HUES48 (cell line): ENCODE data around the gene MYLIP.

ENCODE experiments used
- H3K27ac ChIP-seq: one replicate; pipeline ENCODE4 v1.7.0; 2013; ENCODE audit warnings: low read depth, low read length, inconsistent platforms
- H3K27me3 ChIP-seq: 2 replicates; pipeline ENCODE4 v1.6.1; 2013; ENCODE audit warnings: mild to moderate bottlenecking, low read length; ENCODE audit not compliant: control insufficient read depth, insufficient read depth
- H3K36me3 ChIP-seq: 2 replicates; pipeline ENCODE4 v1.6.1; 2013; ENCODE audit warnings: low read length; ENCODE audit not compliant: control insufficient read depth, insufficient read depth
- H3K4me1 ChIP-seq: 2 replicates; pipeline ENCODE4 v1.6.1; 2013; ENCODE audit warnings: mild to moderate bottlenecking, low read length; ENCODE audit not compliant: control insufficient read depth, insufficient read depth
- H3K4me3 ChIP-seq: 2 replicates; pipeline ENCODE4 v1.5.1; 2013; ENCODE audit warnings: mild to moderate bottlenecking, low read depth, low read length
- H3K9ac ChIP-seq: 2 replicates; pipeline ENCODE4 v1.6.1; 2013; ENCODE audit warnings: mild to moderate bottlenecking, low read depth, low read length, moderate library complexity
- H3K9me3 ChIP-seq: 2 replicates; pipeline ENCODE4 v1.6.1; 2013; ENCODE audit warnings: low read length; ENCODE audit not compliant: control insufficient read depth, insufficient read depth

The MYLIP gene

DNA sequence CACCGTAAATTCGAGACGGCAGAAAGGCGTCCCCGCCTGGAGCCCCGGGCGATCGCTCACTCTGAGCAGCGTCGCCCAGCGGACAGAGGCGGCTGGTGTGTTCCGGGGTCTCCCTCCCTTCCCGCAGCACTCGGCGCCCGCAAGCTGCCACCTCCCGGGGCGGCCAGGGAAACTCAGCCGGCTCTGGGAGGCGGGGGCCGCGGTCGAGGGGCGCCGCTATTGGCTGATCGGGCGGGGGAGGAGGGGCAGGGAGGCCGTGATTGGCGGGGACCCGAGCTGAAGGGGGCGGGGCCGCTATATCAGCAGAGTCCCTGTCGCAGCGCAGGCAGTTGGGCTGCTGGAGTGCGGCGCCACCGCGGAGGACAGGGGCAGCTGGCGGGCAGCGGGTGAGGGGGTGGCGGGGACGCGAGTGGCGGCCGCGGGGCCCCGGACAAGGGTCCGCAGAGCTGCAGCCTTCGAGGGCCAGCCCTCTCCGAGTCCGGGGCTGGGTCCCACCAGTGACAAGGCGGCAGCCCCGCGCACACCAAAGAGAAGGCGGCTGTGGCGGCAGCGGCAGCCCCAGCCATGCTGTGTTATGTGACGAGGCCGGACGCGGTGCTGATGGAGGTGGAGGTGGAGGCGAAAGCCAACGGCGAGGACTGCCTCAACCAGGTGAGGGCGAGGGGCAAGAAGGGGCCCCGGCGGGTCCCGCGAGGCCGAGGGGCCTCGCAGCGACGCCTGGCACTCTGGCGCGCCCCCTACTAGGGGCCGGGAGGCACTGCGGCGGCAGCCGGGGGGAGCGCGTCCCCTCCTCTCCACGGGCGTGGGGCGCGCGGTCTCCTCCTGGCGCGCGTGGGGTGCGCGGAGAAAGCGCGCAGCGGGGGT lies at the start of gene MYLIP:
Gene MYLIP, plus strand, starts transcription at position 328 of the 864 bp plus-strand sequence. Its CDS starts 237 bp downstream, at position 565.
- Histone ChIP-seq H3K4me1 (peaks cover 30% of the 10 kb centered on the region), H3K9ac (peak within 1 kb of the TSS; percentile 81), H3K27me3 (no peaks in the 10 kb centered on the region), H3K27ac (peak within 1 kb of the TSS; percentile 53), H3K36me3 (peaks cover 27% of the 10 kb centered on the region), H3K9me3 (no peaks in the 10 kb centered on the region), H3K4me3 (peak within 1 kb of the TSS; percentile 90)

DNA sequence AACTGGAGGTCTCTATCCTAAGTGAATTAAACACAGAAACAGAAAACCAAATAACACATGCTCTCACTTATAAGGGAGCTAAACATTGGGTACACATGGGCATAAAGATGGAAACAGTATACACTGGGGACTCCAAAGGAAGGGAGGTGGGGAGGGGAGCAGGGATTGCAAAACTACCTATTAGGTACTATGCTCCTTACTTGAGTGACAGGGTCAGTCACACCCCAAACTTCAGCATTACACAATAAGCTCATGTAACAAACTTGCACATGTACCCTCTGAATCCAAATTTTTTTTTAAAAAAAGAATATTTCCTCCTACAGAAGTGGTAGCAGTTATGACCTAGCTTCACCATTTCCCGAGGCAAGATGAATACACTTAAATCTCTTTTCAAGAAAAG lies 49.5 kb upstream of the MYLIP start:
- no peak overlapping the region for H3K27ac ChIP-seq

DNA sequence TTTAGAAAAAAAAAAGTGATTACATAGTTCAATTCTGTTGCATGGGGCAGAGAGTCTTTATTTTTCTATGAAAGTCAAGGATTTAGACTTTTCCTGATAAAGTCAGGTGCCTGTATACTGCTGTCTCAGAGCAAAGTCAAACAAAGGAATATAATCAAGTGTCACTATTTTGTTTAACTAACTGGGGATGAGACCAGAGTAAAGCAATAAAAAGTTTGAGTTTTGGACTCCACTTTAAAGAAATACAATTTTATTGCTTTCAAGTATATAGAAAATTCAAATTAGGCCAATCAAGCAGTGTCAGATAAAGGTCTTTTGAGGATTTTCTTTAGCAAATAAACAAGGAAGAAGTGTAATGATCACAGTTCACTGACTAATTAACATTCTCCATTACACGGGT lies 48.7 kb upstream of the MYLIP start:
- Histone ChIP-seq H3K9ac (no peak overlapping the region), H3K4me1 (no peaks in the 10 kb centered on the region), H3K36me3 (no peaks in the 10 kb centered on the region), H3K4me3 (no peak overlapping the region), H3K27ac (no peak overlapping the region), H3K27me3 (no peaks in the 10 kb centered on the region), H3K9me3 (no peaks in the 10 kb centered on the region)

More for the DNA sequence above, 49.5 kb upstream of the MYLIP start:
- Histone ChIP-seq H3K27me3 (no peaks in the 10 kb centered on the region), H3K36me3 (no peaks in the 10 kb centered on the region), H3K4me3 (no peak overlapping the region), H3K9me3 (no peaks in the 10 kb centered on the region), H3K9ac (no peak overlapping the region), H3K4me1 (no peaks in the 10 kb centered on the region)

DNA sequence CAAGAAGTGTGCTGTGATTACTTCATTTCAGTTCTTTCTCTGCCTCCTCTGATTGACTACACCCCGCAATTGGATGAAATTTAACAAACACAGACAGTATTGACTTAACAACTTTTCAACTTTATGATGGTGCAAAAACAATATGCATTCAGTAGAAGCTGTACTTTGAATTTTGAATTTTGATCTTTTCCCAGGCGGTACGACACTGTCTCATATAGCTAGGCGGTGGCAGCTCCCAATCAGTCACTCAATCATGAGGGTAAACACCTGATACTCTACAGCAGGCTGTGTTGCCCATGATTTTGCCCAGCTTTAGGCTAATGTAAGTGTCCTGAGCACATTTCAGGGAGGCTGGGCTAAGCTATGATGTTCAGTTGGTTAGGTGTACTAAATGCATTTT lies 47.6 kb upstream of the MYLIP start:
- H3K4me3 ChIP-seq: no peak overlapping the region
- no peak overlapping the region for H3K9ac ChIP-seq
- H3K36me3 ChIP-seq: no peaks in the 10 kb centered on the region
- no peak overlapping the region for H3K27ac ChIP-seq
- H3K4me1 ChIP-seq: no peaks in the 10 kb centered on the region
- H3K9me3 ChIP-seq: no peaks in the 10 kb centered on the region
- no peaks in the 10 kb centered on the region for H3K27me3 ChIP-seq

DNA sequence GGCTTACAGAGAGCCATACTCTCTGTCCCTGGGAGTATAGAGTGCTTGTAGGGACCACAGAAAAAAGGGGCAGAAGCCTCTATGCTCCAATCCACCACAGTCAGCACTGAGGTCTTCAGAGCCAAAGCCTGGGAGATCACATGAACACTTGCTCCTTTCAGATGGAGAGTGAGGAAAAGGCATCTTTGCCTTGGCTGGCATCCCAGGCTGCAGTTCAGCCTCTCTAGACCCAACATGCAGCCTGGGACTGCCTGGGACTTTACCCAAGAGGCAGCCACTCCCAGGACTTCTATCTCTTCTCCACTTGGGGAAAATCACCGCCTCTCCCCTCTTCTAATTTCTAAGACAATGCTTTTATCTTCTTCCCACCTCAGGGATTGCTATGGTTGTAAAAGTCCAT lies 46.5 kb upstream of the MYLIP start:
- no peaks in the 10 kb centered on the region for H3K9me3 ChIP-seq
- no peaks in the 10 kb centered on the region for H3K4me1 ChIP-seq
- H3K9ac ChIP-seq: no peak overlapping the region
- no peaks in the 10 kb centered on the region for H3K27me3 ChIP-seq
- H3K27ac ChIP-seq: no peak overlapping the region
- no peaks in the 10 kb centered on the region for H3K36me3 ChIP-seq
- H3K4me3 ChIP-seq: no peak overlapping the region

DNA sequence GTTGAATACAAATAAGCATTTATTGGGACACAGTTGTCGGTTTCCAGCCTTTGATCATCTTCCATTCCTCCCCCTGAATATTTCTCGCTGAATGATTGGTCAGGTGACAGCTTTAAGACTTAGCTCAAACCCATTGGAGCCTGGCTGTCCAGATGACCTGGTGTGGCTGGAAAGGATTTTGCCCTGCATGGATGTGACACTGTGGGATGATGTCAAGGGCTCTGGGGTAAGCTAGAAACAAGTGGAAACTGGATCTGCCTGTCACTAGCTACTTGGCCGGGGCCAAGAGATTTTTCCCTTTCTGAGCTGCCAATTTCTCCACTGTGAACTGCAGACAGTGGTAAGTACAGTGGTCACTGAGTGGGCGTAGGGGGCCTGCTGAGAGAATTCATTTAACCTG lies 41.9 kb upstream of the MYLIP start:
- Histone ChIP-seq H3K36me3 (no peaks in the 10 kb centered on the region), H3K9me3 (no peaks in the 10 kb centered on the region), H3K27me3 (no peaks in the 10 kb centered on the region), H3K9ac (no peak overlapping the region), H3K4me1 (no peaks in the 10 kb centered on the region), H3K4me3 (no peak overlapping the region), H3K27ac (no peak overlapping the region)

DNA sequence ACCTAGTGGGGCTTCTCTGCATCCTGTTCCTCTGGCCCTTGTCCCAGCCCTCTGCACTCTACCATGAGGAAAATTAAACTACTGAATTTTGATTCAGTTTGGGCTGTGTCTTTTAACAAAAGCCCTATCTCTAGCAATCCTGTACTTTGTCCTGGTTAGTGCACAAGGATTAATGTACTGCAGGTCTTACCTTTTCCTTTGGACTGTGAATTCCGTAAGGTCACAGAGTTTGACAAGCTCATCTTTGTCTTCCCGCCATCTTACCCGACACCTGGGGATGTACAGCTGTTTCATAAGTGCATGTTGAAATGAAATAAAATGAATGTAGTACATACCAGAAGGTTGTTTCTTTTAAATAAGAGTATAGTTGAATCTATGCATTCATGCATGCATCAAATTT lies 41.5 kb upstream of the MYLIP start:
- Histone ChIP-seq H3K9ac (no peak overlapping the region), H3K9me3 (no peaks in the 10 kb centered on the region), H3K4me1 (no peaks in the 10 kb centered on the region), H3K4me3 (no peak overlapping the region), H3K27me3 (no peaks in the 10 kb centered on the region), H3K27ac (no peak overlapping the region), H3K36me3 (no peaks in the 10 kb centered on the region)

DNA sequence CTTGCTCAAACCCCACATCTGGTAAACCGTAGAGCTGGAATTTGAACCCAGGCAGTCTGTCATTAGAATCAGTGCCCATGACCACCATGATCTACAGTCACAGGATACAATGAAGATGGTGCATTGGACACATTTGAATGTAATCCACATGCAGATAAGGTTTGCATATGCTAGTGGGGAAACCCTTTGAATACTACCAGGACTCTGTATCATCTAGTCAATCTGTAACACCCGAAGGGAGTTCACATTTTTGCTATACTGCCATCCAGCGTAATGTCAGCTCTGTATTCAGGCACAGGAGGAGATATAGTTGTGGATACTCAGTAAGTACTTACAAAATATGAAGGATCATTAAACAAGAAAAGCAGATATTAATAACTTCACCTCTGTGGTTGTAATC lies 40.5 kb upstream of the MYLIP start:
- no peak overlapping the region for H3K4me3 ChIP-seq
- H3K36me3 ChIP-seq: no peaks in the 10 kb centered on the region
- H3K9me3 ChIP-seq: no peaks in the 10 kb centered on the region
- no peaks in the 10 kb centered on the region for H3K4me1 ChIP-seq
- no peak overlapping the region for H3K9ac ChIP-seq
- H3K27me3 ChIP-seq: no peaks in the 10 kb centered on the region
- H3K27ac ChIP-seq: no peak overlapping the region

DNA sequence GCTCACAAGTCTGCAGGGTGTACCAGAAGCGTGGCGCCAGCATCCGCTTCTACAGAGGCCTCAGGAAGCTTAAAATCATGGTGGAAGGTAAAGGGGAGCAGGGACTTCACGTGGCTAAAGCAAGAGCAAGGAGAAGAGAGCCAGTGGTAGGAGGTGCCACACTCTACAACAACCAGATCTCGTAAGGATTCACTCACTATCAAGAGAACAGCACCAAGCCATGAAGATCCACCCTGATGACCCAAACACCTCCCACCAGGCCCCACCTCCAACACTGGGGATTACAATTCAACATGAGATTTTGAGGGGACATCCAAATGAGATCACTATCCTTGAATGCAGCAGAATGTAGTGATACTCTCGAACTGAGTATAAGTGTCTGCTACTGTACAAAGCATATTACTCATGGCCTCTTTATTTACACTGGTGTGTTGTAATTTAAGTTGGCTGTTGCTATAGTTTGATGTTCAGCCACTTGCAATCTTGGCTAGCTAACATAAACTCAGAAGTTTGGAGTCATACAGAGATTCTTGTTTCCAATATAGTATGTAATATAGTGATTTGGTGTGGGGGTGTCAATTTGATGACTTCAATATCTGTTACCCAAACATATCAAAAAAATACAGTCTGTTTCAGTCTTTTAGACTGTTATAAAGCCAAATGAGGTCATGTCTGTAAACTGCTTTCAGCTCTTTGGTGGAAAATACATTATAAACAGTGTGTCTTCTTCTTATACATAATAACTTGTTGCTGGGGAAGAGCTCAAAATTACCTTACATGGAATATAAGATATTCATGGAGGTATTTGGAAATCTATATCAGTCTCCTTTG lies 39.4 kb upstream of the MYLIP start:
- Histone ChIP-seq H3K27me3 (no peaks in the 10 kb centered on the region), H3K27ac (no peak overlapping the region)

DNA sequence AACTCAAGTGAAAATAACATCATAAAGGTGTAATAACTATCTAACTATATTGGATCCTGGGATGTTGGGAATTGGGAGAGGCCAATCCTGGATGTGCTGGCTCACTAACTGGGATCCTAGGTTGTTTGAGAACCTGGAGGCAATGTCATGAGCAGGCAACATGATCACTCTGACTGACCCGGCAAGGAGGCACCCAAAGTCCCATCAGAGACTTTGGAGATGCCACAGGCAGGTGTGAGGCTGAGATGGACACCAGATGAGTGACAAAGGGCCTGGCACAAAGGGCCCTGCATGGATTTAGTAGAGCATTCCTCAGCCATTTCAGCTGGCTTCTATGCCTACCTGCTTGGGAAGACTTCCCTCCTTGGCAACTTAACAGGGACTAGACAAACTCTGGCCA lies 38.4 kb upstream of the MYLIP start:
- Histone ChIP-seq H3K9me3 (no peaks in the 10 kb centered on the region), H3K27ac (no peak overlapping the region), H3K9ac (no peak overlapping the region), H3K4me1 (no peaks in the 10 kb centered on the region), H3K27me3 (no peaks in the 10 kb centered on the region), H3K36me3 (no peaks in the 10 kb centered on the region), H3K4me3 (no peak overlapping the region)

More for the DNA sequence above, 39.4 kb upstream of the MYLIP start:
- H3K9ac ChIP-seq: no peak overlapping the region
- H3K36me3 ChIP-seq: no peaks in the 10 kb centered on the region
- H3K4me1 ChIP-seq: no peaks in the 10 kb centered on the region
- no peaks in the 10 kb centered on the region for H3K9me3 ChIP-seq
- H3K4me3 ChIP-seq: no peak overlapping the region

DNA sequence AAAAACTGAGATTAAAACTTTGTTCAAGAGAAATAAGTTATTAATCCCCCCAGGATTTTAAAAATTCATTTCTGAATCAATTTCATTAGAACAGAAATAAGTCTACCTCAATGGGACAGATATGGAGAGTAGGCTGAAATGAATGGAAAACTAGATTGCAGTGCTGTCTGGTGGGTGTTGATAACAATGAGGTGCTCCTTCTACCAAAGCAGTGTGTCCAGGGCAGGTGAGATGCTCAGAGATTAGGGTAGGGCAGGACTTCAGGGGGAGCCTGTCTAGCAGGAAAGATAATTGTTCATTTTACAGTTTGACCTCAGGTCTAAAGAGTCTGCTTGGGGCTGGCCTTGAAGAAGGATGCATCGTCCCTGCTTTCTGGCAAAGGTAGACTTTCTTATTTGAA lies 38.0 kb upstream of the MYLIP start:
- Histone ChIP-seq H3K4me3 (no peak overlapping the region), H3K27ac (no peak overlapping the region), H3K9me3 (no peaks in the 10 kb centered on the region), H3K27me3 (no peaks in the 10 kb centered on the region), H3K36me3 (no peaks in the 10 kb centered on the region), H3K4me1 (no peaks in the 10 kb centered on the region), H3K9ac (no peak overlapping the region)
